IPS-20b (cell line): ENCODE measurements around the gene PSG4.
"Not testable (repeated sequence)": the region's sequence is repeated elsewhere in the genome, so short reads cannot be mapped to it uniquely, and the experiment has no call there.

Experiments used
- H3K27ac ChIP-seq: one replicate; pipeline ENCODE4 v1.5.1; 2013; ENCODE audit warnings: low read length
- H3K27me3 ChIP-seq: 2 replicates; pipeline ENCODE4 v1.6.1; 2013; ENCODE audit warnings: mild to moderate bottlenecking, low read length, inconsistent platforms; ENCODE audit not compliant: insufficient read depth
- H3K36me3 ChIP-seq: 2 replicates; pipeline ENCODE4 v1.6.1; 2013; ENCODE audit warnings: low read depth, mild to moderate bottlenecking, inconsistent platforms, low read length, moderate library complexity; ENCODE audit not compliant: insufficient read depth
- H3K4me1 ChIP-seq: 2 replicates; pipeline ENCODE4 v1.6.1; 2013; ENCODE audit warnings: mild to moderate bottlenecking, control low read depth, inconsistent platforms, low read length, moderate library complexity; ENCODE audit not compliant: insufficient read depth
- H3K4me3 ChIP-seq: 2 replicates; pipeline ENCODE4 v1.5.1; 2013; ENCODE audit warnings: mild to moderate bottlenecking, low read length, inconsistent platforms
- H3K9ac ChIP-seq: 2 replicates; pipeline ENCODE4 v1.6.1; 2013; ENCODE audit warnings: low read depth, mild to moderate bottlenecking, inconsistent platforms, low read length, moderate library complexity
- H3K9me3 ChIP-seq: 2 replicates; pipeline ENCODE4 v1.6.1; 2013; ENCODE audit warnings: mild to moderate bottlenecking, low read depth, low read length, inconsistent platforms; ENCODE audit not compliant: insufficient read depth

Gene PSG4

DNA sequence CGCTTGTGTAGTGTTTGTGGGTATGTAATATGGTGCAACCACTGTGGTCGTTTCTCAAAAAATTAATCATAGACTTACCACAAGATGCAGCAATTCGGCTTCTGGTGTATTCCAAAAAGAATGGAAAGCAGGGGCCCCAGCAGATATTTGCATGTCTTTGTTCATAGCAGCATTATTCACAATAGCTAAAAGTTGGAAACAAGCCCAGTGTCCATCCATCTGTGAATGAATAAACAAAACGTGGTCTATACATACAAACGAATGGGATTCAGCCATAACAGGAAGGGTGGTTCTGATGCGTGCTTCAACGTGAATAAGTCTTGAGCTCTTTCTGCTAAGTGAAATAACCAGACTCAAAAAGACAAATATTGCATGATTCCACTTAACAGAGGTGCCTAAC is 55.6 kb downstream of the PSG4 start:
- H3K27ac ChIP-seq, H3K27me3 ChIP-seq, H3K36me3 ChIP-seq, H3K4me1 ChIP-seq, H3K9ac ChIP-seq, H3K4me3 ChIP-seq, H3K9me3 ChIP-seq: not testable (repeated sequence)

DNA sequence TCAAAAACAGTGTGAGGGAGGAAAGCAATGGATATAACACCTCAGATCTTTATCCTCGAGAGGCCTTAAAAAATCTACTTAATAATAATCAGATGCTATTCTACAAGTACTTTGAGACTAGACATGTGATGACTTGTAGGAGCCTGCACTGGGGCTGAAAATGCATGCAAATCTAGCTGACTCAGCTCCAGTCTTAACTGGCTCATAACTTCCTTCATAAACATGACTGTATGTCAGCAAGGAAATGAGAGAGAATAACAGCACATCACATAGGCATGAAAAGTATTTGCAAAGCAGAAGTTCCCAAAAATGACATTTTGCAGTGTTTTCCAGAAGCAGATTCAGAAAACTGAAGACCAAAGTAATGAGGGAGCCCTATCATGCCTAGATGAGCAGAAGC is 57.2 kb downstream of the PSG4 start:
- Histone ChIP-seq H3K27ac (no peak overlapping the region), H3K4me3 (no peak overlapping the region), H3K4me1 (no peaks in the 10 kb centered on the region), H3K9me3 (no peaks in the 10 kb centered on the region), H3K27me3 (no peaks in the 10 kb centered on the region), H3K9ac (no peak overlapping the region), H3K36me3 (no peaks in the 10 kb centered on the region)
